Stimulated activated naive CD8-positive, alpha-beta T cell treated with anti-CD3 and anti-CD28 coated beads, Interleukin-15, amount 100 ng/mL, for 72 hours (primary cell): ENCODE measurements around the gene SLFNL1.

Experiments used
- ATAC-seq: fragments of 150-1000 bp; cut with Tn5 transposase; 2 replicates; pipeline ENCODE4 v1.10.0; 2021; ENCODE audit warnings: mild to moderate bottlenecking, moderate library complexity
- DNase-seq, 2 donors: peaks; one replicate each; pipeline ENCODE4 v3.0.0; 2021 to 2022
- H3K27ac Mint-ChIP-seq, 2 donors: one replicate each; pipeline ENCODE4 v1.8.0; 2022; ENCODE audit warnings: mild to moderate bottlenecking in 2 of 2, mixed read lengths in 2 of 2, moderate library complexity in 2 of 2
- H3K27me3 Mint-ChIP-seq: one replicate; pipeline ENCODE4 v1.8.0; 2022; ENCODE audit warnings: mixed read lengths
- H3K4me1 Mint-ChIP-seq: one replicate; pipeline ENCODE4 v1.8.0; 2022; ENCODE audit warnings: mild to moderate bottlenecking, mixed read lengths
- H3K4me3 Mint-ChIP-seq, 2 donors: one replicate each; pipeline ENCODE4 v1.8.0; 2022; ENCODE audit warnings: mild to moderate bottlenecking in 2 of 2, mixed read lengths in 2 of 2, moderate library complexity in 1 of 2
- H3K9me3 Mint-ChIP-seq, 2 donors: one replicate each; pipeline ENCODE4 v1.8.0; 2022; ENCODE audit warnings: mixed read lengths in 2 of 2

SLFNL1 gene

DNA sequence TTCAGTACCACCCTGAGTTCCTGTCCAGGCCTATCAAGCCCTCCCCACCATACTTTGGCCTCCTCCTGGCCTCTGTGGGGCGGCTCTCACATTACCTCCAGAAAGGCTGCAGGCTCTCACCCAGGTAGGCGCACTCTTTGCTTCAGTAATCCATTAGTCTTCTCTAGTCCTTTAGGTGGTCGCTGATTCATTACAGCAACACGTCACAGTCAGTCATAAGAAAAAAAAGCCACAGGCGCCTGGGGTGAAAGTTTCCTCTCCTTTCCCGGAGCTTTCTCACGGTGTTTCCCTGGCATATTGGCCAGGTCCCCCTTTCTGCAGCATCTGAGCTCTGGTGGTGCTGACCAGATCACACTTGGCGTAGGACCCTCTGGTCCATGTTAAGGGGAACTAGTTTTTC is 12.1 kb downstream of the SLFNL1 start:
- Mint-ChIP-seq H3K27ac (no peak overlapping the region), H3K4me1 (peaks cover 16% of the 10 kb centered on the region), H3K4me3 (no peak overlapping the region), H3K9me3 (no peaks in the 10 kb centered on the region), H3K27me3 (no peaks in the 10 kb centered on the region)
- ATAC-seq, result no peak
- no peak for DNase-seq

GRCh38 chr1:41006942-41007865 is 14.3 kb downstream of the SLFNL1 start:
- Mint-ChIP-seq H3K27me3 (no peaks in the 10 kb centered on the region), H3K4me1 (peaks cover 19% of the 10 kb centered on the region), H3K27ac (peak overlapping the region in 1 of 2 donors; percentile 93), H3K4me3 (no peak overlapping the region), H3K9me3 (no peaks in the 10 kb centered on the region)
- DNase-seq, result no peak
- no peak for ATAC-seq

DNA sequence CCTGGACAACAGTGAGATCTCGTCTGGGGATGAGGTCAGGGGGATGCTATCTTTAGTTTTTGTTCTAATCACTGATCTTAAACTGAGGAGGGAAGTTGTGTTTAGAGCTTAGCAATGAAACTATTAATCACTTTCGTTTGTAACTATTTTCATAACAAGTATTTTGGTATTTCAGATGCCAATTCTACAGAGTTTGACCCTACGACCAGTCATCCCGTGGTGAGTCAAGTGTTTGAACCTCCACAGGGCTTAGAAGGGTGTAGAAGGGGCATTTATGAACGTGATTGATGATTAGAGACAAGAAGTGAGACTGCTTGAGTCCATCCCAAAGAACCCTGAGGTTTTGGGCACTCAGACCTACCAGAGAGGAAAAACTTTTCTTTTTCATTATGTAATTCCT is 15.6 kb downstream of the SLFNL1 start:
- Mint-ChIP-seq H3K4me3 (no peak overlapping the region), H3K27me3 (no peaks in the 10 kb centered on the region), H3K4me1 (peaks cover 29% of the 10 kb centered on the region), H3K27ac (no peak overlapping the region), H3K9me3 (no peaks in the 10 kb centered on the region)
- ATAC-seq (no peak), DNase-seq (no peak)

DNA sequence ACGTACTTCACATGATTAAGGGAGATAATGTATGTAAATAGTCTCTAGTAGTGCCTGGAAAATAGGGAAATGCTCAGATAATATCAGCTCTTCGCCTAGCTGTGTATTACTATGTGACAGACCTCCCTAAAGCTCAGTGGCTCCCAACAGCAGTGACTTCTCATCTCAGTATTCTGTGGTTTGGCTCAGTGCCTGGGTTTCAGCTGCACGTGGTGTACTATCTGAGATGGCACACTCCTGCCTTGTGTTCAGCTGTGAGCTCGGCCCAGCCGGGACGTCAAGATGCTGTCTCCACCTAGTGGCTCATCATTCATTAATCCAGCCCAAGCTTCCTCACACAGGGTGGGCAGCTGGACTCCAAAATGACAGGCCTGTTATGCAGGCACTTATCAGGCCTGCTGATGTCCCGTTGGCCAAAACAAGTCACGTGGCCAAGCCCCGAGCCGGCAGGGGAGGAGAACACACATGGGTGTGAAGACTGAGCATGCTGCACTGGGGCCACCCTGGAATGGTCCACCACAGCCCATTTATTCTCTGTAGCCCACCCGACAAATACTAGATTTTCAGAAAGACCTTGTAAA is 17.8 kb downstream of the SLFNL1 start:
- Mint-ChIP-seq H3K4me3 (no peak overlapping the region), H3K4me1 (peaks cover 34% of the 10 kb centered on the region), H3K27me3 (no peaks in the 10 kb centered on the region), H3K27ac (peak overlapping the region in 1 of 2 donors; percentile 31), H3K9me3 (no peaks in the 10 kb centered on the region)
- DNase-seq (peak; percentile 85 to 91), ATAC-seq (peak; percentile 100)

- Mint-ChIP-seq H3K4me1 (peaks cover 35% of the 10 kb centered on the region), H3K27me3 (no peaks in the 10 kb centered on the region), H3K4me3 (no peak overlapping the region), H3K27ac (peak overlapping the region in 1 of 2 donors; percentile 67), H3K9me3 (no peaks in the 10 kb centered on the region)
- no peak for DNase-seq
- ATAC-seq, result no peak
Observed at GRCh38 chr1:41003127-41003639, 18.3 kb downstream of the SLFNL1 start.

GRCh38 chr1:40998668-40999067 is 22.9 kb downstream of the SLFNL1 start:
- Mint-ChIP-seq H3K9me3 (no peaks in the 10 kb centered on the region), H3K27ac (peak overlapping the region in 1 of 2 donors; percentile 27), H3K4me1 (peaks cover 38% of the 10 kb centered on the region), H3K27me3 (no peaks in the 10 kb centered on the region), H3K4me3 (no peak overlapping the region)
- no peak for ATAC-seq
- DNase-seq, result no peak

DNA sequence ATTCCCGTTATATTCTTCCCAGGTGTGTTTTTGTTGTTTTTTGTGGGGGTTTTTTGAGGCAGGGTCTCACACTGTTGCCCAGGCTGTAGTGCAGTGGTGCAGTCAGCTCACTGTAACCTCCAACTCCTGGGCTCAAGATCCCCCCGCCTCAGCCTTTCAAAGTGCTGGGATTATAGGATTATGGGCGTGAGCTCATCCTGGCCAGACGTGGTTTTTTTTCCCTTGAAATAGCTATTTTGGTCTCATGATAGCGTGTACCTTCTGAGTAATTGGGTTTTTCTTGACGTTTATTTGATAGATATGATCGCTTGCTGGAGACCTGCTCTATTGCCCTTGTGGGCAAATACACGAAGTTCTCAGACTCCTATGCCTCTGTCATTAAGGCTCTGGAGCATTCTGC is 24.4 kb downstream of the SLFNL1 start:
- peaks cover 22% of the 10 kb centered on the region for H3K4me1 Mint-ChIP-seq
- no peaks in the 10 kb centered on the region for H3K9me3 Mint-ChIP-seq
- no peak for DNase-seq
- no peak overlapping the region for H3K27ac Mint-ChIP-seq
- no peak overlapping the region for H3K4me3 Mint-ChIP-seq
- H3K27me3 Mint-ChIP-seq, result no peaks in the 10 kb centered on the region
- ATAC-seq, result no peak

DNA sequence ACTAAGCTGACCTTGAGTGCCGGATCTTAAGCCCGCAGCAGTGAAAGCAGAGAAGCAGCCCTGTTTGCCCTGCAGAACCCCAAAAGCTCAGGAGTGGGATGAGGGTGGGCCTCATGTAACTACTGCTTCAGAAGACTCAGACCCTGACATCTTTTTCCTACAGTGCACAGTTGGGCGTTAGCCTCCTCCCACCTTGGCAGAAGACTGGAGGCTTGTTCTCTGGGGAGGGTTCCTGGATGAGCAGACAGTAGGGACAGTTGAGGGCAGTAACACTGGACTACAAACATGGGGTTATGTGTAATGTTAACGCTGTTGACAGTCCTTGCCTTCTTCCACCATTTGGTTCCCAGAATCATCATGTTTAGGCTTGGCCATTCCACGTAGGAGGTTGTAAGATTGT is 32.5 kb downstream of the SLFNL1 start:
- no peak overlapping the region for H3K27ac Mint-ChIP-seq
- peaks cover 28% of the 10 kb centered on the region for H3K4me1 Mint-ChIP-seq
- H3K27me3 Mint-ChIP-seq, result no peaks in the 10 kb centered on the region
- no peak overlapping the region for H3K4me3 Mint-ChIP-seq
- DNase-seq, result no peak
- no peak for ATAC-seq
- H3K9me3 Mint-ChIP-seq, result no peaks in the 10 kb centered on the region

- Mint-ChIP-seq H3K27me3 (no peaks in the 10 kb centered on the region), H3K4me3 (no peak overlapping the region)
Observed at GRCh38 chr1:40988280-40988679, 33.2 kb downstream of the SLFNL1 start.

DNA sequence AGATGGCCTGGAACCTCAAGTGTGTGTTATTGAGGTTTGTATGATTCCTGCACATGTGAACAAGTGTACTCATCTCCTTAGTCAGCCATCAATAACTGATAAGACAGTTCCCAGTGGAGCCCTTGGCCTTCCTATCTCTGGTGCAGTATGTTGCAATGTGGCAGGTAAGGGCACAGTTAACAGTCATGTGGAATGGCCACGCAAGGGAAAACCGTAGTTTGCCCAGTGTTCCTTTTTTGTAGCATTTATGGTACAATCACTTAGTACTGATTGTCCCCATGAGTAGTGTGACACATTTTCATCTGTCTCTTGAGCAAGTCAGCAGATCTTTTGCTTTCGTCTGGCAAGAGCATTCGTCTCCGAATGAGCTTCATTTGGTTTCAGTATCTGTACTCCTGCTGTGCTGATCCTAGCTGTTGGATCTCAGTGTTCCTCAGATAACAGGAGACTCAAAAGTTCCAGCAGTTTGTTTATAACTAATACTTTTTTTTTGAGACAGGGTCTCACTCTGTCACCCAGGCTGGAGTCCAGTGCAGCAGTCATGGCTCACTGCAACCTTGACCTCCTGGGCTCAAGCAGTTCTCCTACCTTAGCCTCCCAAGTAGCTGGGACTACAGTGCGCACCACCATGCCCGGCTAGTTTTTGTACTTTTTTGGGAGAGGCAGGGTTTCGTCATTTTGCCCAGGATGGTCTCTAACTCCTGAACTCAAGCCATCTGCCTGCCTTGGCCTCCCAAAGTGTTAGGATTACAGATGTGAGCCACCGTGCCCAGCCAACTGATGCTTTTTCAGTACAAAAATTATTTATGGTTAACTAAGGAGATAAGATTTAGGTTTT is 33.9 kb downstream of the SLFNL1 start:
- no peaks in the 10 kb centered on the region for H3K27me3 Mint-ChIP-seq
- ATAC-seq (no peak), DNase-seq (no peak)
- H3K4me3 Mint-ChIP-seq, result no peak overlapping the region
- H3K4me1 Mint-ChIP-seq, result peaks cover 42% of the 10 kb centered on the region
- H3K9me3 Mint-ChIP-seq, result no peaks in the 10 kb centered on the region
- H3K27ac Mint-ChIP-seq, result no peak overlapping the region

More at GRCh38 chr1:40988280-40988679, 33.2 kb downstream of the SLFNL1 start:
- ATAC-seq (no peak), DNase-seq (no peak)
- Mint-ChIP-seq H3K4me1 (peaks cover 36% of the 10 kb centered on the region), H3K9me3 (no peaks in the 10 kb centered on the region), H3K27ac (peak overlapping the region in 1 of 2 donors; percentile 92)

DNA sequence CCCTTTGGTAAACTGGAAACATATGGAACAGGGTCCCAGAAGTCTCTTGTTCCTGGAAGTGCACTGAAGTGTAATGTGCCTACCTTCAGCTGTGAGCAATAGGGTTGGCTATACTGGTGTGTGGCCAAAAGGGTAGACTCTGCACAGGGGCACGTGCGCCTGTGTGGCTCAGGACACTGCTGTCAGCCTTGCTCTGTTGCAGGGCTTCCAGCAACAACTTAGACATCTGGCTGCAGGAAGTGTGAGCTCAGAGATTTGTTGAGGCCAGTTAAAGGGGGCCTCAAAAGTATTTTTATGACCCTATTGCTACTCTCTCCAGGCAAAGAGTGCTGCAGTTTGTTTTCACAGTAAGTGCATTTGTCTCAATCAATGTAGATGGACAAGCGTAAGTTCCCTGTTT is 34.6 kb downstream of the SLFNL1 start:
- H3K9me3 Mint-ChIP-seq, result no peaks in the 10 kb centered on the region
- H3K27ac Mint-ChIP-seq, result no peak overlapping the region
- ATAC-seq (no peak), DNase-seq (no peak)
- peaks cover 49% of the 10 kb centered on the region for H3K4me1 Mint-ChIP-seq
- no peak overlapping the region for H3K4me3 Mint-ChIP-seq
- H3K27me3 Mint-ChIP-seq, result no peaks in the 10 kb centered on the region

DNA sequence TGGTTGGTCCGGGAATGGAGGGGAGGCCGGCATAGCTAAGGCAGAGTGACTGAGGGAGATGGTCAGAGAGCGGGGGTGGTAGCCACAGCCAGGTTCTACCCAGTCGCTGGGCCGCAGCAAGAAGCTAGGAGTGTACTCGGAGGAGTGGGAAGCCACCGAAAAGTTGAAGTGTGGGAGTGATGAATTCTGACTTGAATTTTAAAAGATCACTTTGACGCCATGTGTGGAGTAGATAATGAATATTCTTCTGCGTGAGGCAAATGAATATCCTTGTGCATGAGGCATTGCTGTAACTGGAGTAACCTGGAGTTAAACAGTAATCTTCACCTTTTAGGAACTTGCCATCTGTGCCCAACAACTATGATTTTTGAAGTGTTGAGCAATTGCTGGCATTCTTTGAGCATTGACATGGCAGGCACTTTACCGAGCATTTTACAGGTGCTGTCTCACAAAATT is 35.2 kb downstream of the SLFNL1 start:
- ATAC-seq (no peak), DNase-seq (no peak)
- no peaks in the 10 kb centered on the region for H3K27me3 Mint-ChIP-seq
- H3K9me3 Mint-ChIP-seq, result no peaks in the 10 kb centered on the region
- H3K27ac Mint-ChIP-seq, result no peak overlapping the region
- peaks cover 55% of the 10 kb centered on the region for H3K4me1 Mint-ChIP-seq
- H3K4me3 Mint-ChIP-seq, result no peak overlapping the region

- DNase-seq, result no peak
- peaks cover 60% of the 10 kb centered on the region for H3K4me1 Mint-ChIP-seq
- H3K4me3 Mint-ChIP-seq, result no peak overlapping the region
- H3K27ac Mint-ChIP-seq, result peak overlapping the region; percentile 12 to 73
- no peaks in the 10 kb centered on the region for H3K9me3 Mint-ChIP-seq
- H3K27me3 Mint-ChIP-seq, result no peaks in the 10 kb centered on the region
- peak; percentile 55 for ATAC-seq
Observed at GRCh38 chr1:40985875-40986274, 35.6 kb downstream of the SLFNL1 start.

DNA sequence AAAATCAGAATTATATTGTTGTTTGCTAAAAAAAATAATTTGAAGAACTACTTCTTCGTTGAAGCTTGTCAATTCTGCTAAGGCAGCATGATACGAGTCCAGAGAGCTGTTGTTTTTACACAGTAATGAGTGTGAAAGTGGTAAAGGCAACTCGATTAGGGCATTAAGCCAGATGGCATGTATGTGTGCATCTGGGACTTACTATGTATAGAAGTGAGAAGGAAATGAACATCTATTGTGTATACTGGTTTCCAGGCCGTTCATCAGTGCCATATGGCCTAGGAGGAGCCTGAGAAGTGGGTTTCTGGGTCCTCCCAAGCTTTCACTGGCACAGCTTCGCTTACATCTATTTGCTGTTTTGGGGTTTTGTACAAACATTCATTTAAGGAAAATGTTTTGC is 36.4 kb downstream of the SLFNL1 start:
- Mint-ChIP-seq H3K27me3 (no peaks in the 10 kb centered on the region), H3K27ac (peak overlapping the region in 1 of 2 donors; percentile 5), H3K4me3 (no peak overlapping the region), H3K9me3 (no peaks in the 10 kb centered on the region), H3K4me1 (peaks cover 61% of the 10 kb centered on the region)
- no peak for ATAC-seq
- no peak for DNase-seq

DNA sequence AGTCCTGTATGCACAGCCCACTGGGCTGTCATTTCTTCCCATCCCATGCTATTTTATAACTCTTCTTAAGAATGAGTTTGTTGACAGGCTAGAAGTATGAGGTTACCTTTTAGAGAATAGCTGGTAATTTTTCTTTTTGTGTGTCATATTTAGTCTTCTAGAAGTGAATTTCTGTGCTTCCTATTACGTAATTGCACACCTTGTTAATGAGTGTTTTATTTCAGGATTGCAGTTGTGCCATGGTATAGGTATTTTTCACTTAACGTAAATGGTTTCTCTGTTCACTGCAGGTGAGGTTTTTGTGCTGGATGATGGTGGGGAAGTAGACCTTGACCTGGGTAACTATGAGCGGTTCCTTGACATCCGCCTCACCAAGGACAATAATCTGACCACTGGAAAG is 37.0 kb downstream of the SLFNL1 start:
- DNase-seq, result no peak
- ATAC-seq, result no peak
- Mint-ChIP-seq H3K4me1 (peaks cover 61% of the 10 kb centered on the region), H3K4me3 (peak overlapping the region in 1 of 2 donors; percentile 67), H3K27ac (no peak overlapping the region), H3K9me3 (no peaks in the 10 kb centered on the region), H3K27me3 (no peaks in the 10 kb centered on the region)
